ENCODE measurements around the gene PPP1R3G.

PPP1R3G gene

GRCh38 chr6:5095236-5095635 is 10.1 kb downstream of the PPP1R3G start:
- Mint-ChIP-seq H3K27me3 (peaks cover 11% of the 10 kb centered on the region), H3K27ac (no peak overlapping the region), H3K4me3 (no peak overlapping the region), H3K4me1 (ENCODE audit: low read depth) (peaks cover 13% of the 10 kb centered on the region), H3K9me3 (ENCODE audit: low read depth) (no peaks in the 10 kb centered on the region), H3K36me3 (peaks cover 5% of the 10 kb centered on the region)

- peaks cover 5% of the 10 kb centered on the region for H3K36me3 Mint-ChIP-seq
- peaks cover 6% of the 10 kb centered on the region for H3K4me1 Mint-ChIP-seq (ENCODE audit: low read depth)
- no peak overlapping the region for H3K27ac Mint-ChIP-seq
- peaks cover 7% of the 10 kb centered on the region for H3K27me3 Mint-ChIP-seq
- H3K9me3 Mint-ChIP-seq (ENCODE audit: low read depth), result no peaks in the 10 kb centered on the region
- no peak overlapping the region for H3K4me3 Mint-ChIP-seq
Measured at GRCh38 chr6:5096482-5096881, 11.3 kb downstream of the PPP1R3G start.

- Mint-ChIP-seq H3K27ac (no peak overlapping the region), H3K4me3 (no peak overlapping the region), H3K4me1 (ENCODE audit: low read depth) (no peaks in the 10 kb centered on the region), H3K9me3 (ENCODE audit: low read depth) (no peaks in the 10 kb centered on the region), H3K36me3 (peaks cover 5% of the 10 kb centered on the region), H3K27me3 (peaks cover 7% of the 10 kb centered on the region)
Measured at GRCh38 chr6:5098501-5099270, 13.5 kb downstream of the PPP1R3G start.

- Mint-ChIP-seq H3K9me3 (ENCODE audit: low read depth) (no peaks in the 10 kb centered on the region), H3K36me3 (peaks cover 3% of the 10 kb centered on the region), H3K4me3 (no peak overlapping the region), H3K27ac (no peak overlapping the region), H3K4me1 (ENCODE audit: low read depth) (no peaks in the 10 kb centered on the region), H3K27me3 (peaks cover 4% of the 10 kb centered on the region)
Measured at GRCh38 chr6:5099537-5099936, 14.4 kb downstream of the PPP1R3G start.

- H3K36me3 Mint-ChIP-seq, result peaks cover under 1% of the 10 kb centered on the region
- no peaks in the 10 kb centered on the region for H3K4me1 Mint-ChIP-seq (ENCODE audit: low read depth)
- H3K9me3 Mint-ChIP-seq (ENCODE audit: low read depth), result no peaks in the 10 kb centered on the region
- no peak overlapping the region for H3K27ac Mint-ChIP-seq
- H3K27me3 Mint-ChIP-seq, result no peaks in the 10 kb centered on the region
- H3K4me3 Mint-ChIP-seq, result no peak overlapping the region
Measured at GRCh38 chr6:5100806-5101205, 15.7 kb downstream of the PPP1R3G start.

- H3K27me3 Mint-ChIP-seq, result no peaks in the 10 kb centered on the region
- H3K4me1 Mint-ChIP-seq (ENCODE audit: low read depth), result no peaks in the 10 kb centered on the region
- no peak overlapping the region for H3K27ac Mint-ChIP-seq
- peaks cover 5% of the 10 kb centered on the region for H3K36me3 Mint-ChIP-seq
- H3K4me3 Mint-ChIP-seq, result no peak overlapping the region
- H3K9me3 Mint-ChIP-seq (ENCODE audit: low read depth), result no peaks in the 10 kb centered on the region
Measured at GRCh38 chr6:5102267-5102970, 17.3 kb downstream of the PPP1R3G start.

- Mint-ChIP-seq H3K9me3 (ENCODE audit: low read depth) (no peaks in the 10 kb centered on the region), H3K27me3 (no peaks in the 10 kb centered on the region), H3K4me3 (no peak overlapping the region), H3K27ac (no peak overlapping the region), H3K36me3 (peaks cover 8% of the 10 kb centered on the region), H3K4me1 (ENCODE audit: low read depth) (no peaks in the 10 kb centered on the region)
Measured at GRCh38 chr6:5103250-5103649, 18.1 kb downstream of the PPP1R3G start.

- no peaks in the 10 kb centered on the region for H3K27me3 Mint-ChIP-seq
- no peak overlapping the region for H3K4me3 Mint-ChIP-seq
- H3K9me3 Mint-ChIP-seq (ENCODE audit: low read depth), result no peaks in the 10 kb centered on the region
Measured at GRCh38 chr6:5104667-5105066, 19.5 kb downstream of the PPP1R3G start.

GRCh38 chr6:5105146-5105545 is 20.0 kb downstream of the PPP1R3G start:
- Mint-ChIP-seq H3K4me1 (ENCODE audit: low read depth) (no peaks in the 10 kb centered on the region), H3K4me3 (no peak overlapping the region), H3K36me3 (peaks cover 9% of the 10 kb centered on the region), H3K27me3 (no peaks in the 10 kb centered on the region), H3K9me3 (ENCODE audit: low read depth) (no peaks in the 10 kb centered on the region), H3K27ac (no peak overlapping the region)

More at GRCh38 chr6:5104667-5105066, 19.5 kb downstream of the PPP1R3G start:
- Mint-ChIP-seq H3K36me3 (peaks cover 9% of the 10 kb centered on the region), H3K4me1 (ENCODE audit: low read depth) (no peaks in the 10 kb centered on the region), H3K27ac (no peak overlapping the region)

GRCh38 chr6:5107341-5107740 is 22.2 kb downstream of the PPP1R3G start:
- Mint-ChIP-seq H3K27me3 (no peaks in the 10 kb centered on the region), H3K4me3 (no peak overlapping the region), H3K27ac (no peak overlapping the region), H3K9me3 (ENCODE audit: low read depth) (no peaks in the 10 kb centered on the region), H3K36me3 (peaks cover 13% of the 10 kb centered on the region), H3K4me1 (ENCODE audit: low read depth) (no peaks in the 10 kb centered on the region)

GRCh38 chr6:5108068-5108467 is 22.9 kb downstream of the PPP1R3G start:
- peaks cover 17% of the 10 kb centered on the region for H3K36me3 Mint-ChIP-seq
- H3K4me3 Mint-ChIP-seq, result no peak overlapping the region
- H3K27me3 Mint-ChIP-seq, result no peaks in the 10 kb centered on the region
- no peaks in the 10 kb centered on the region for H3K4me1 Mint-ChIP-seq (ENCODE audit: low read depth)
- no peaks in the 10 kb centered on the region for H3K9me3 Mint-ChIP-seq (ENCODE audit: low read depth)
- no peak overlapping the region for H3K27ac Mint-ChIP-seq

GRCh38 chr6:5108536-5109150 is 23.5 kb downstream of the PPP1R3G start:
- H3K9me3 Mint-ChIP-seq (ENCODE audit: low read depth), result no peaks in the 10 kb centered on the region
- no peak overlapping the region for H3K4me3 Mint-ChIP-seq
- H3K4me1 Mint-ChIP-seq (ENCODE audit: low read depth), result no peaks in the 10 kb centered on the region
- H3K27ac Mint-ChIP-seq, result no peak overlapping the region
- H3K27me3 Mint-ChIP-seq, result no peaks in the 10 kb centered on the region
- peaks cover 17% of the 10 kb centered on the region for H3K36me3 Mint-ChIP-seq

- Mint-ChIP-seq H3K27me3 (no peaks in the 10 kb centered on the region), H3K36me3 (peaks cover 17% of the 10 kb centered on the region), H3K9me3 (ENCODE audit: low read depth) (no peaks in the 10 kb centered on the region), H3K4me1 (ENCODE audit: low read depth) (no peaks in the 10 kb centered on the region), H3K27ac (no peak overlapping the region), H3K4me3 (no peak overlapping the region)
Measured at GRCh38 chr6:5109436-5109835, 24.3 kb downstream of the PPP1R3G start.

- no peaks in the 10 kb centered on the region for H3K4me1 Mint-ChIP-seq (ENCODE audit: low read depth)
- H3K4me3 Mint-ChIP-seq, result no peak overlapping the region
- peaks cover 17% of the 10 kb centered on the region for H3K36me3 Mint-ChIP-seq
- no peak overlapping the region for H3K27ac Mint-ChIP-seq
- no peaks in the 10 kb centered on the region for H3K27me3 Mint-ChIP-seq
- H3K9me3 Mint-ChIP-seq (ENCODE audit: low read depth), result no peaks in the 10 kb centered on the region
Measured at GRCh38 chr6:5110246-5110645, 25.1 kb downstream of the PPP1R3G start.

- Mint-ChIP-seq H3K27ac (no peak overlapping the region), H3K4me1 (ENCODE audit: low read depth) (no peaks in the 10 kb centered on the region), H3K9me3 (ENCODE audit: low read depth) (no peaks in the 10 kb centered on the region), H3K36me3 (peaks cover 11% of the 10 kb centered on the region), H3K27me3 (no peaks in the 10 kb centered on the region), H3K4me3 (no peak overlapping the region)
Measured at GRCh38 chr6:5111626-5112025, 26.5 kb downstream of the PPP1R3G start.

Measured in activated naive CD8-positive, alpha-beta T cell (primary cell).